ENCODE measurements around the gene ATL3. TPM values are rescaled to one million over a fixed set of nuclear protein-coding genes. Genes with fewer than 3 reads are reported as not detected.
"Not testable (repeated sequence)": the region's sequence is repeated elsewhere in the genome, so short reads cannot be mapped to it uniquely, and the experiment has no call there.

Gene ATL3
- total RNA-seq, 5 donors from 2014 or later (not counting 1 experiment from before 2014, with no cell fraction given) = 27.4 to 43.7 (median 37.6) TPM

DNA sequence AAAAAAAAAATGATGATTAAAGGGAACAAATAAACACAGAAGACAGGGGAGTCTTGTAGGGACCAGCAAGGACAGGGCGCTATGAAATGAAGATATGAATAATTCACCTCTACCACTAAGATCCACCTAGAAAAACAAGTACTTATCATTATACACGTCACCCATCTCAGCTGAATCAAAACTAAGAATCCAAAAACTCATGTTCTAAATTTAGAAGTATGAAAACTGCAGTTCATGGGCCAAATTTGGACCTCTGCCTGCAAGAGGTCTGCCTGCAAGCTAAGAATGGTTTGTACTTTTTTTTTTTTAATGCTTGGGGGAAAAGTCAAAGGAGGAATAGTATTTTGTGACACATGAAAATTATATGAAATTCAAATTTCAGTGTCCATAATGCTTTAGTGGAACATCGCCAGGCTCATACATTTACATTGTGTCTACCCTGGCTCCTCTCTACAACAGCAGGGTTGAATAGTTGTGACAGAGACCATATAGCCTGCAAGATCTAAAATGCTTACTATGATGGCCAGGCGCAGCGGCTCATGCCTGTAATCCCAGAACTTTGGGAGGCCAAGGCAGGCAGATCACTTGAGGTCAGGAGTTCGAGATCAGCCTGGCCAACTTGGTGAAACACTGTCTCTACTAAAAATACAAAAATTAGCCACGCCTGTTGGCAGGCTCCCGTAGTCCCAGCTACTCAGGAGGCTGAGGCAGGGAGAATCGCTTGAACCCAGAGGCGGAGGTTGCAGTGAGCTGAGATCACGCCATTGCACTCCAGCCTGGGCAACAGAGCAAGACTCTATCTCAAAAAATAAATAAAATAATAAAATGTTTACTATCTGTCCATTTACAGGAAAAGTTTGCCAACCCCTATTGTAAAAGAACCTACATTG is 68.6 kb downstream of the ATL3 start:
- WGBS (ENCODE audit: insufficient coverage) = 90% methylated on average over 3 of the region's 11 CpGs
- CTCF ChIA-PET = interaction anchor here in 1 of 2 donors (0.6 kb wide), 2 partner anchors 19 to 36 kb away, joined by 3 to 4 read pairs; no protein-coding TSS in a partner anchor
- H3K9me3 ChIP-seq; H3K36me3 ChIP-seq (ENCODE audit: control insufficient read depth in 2 of 2, extremely low read depth in 1 of 2, insufficient read depth in 1 of 2, low read length in 1 of 2); H3K27ac ChIP-seq (ENCODE audit: low read length); H3K27me3 ChIP-seq (replicated peaks in 1 of 2; ENCODE audit: control insufficient read depth in 2 of 2, extremely low read depth in 1 of 2, insufficient read depth in 2 of 2, low read length in 1 of 2); H3K27ac Mint-ChIP-seq; H3K4me3 Mint-ChIP-seq; DNase-seq; H3K4me3 ChIP-seq (ENCODE audit: control insufficient read depth in 1 of 2, extremely low read depth in 1 of 2, low read length in 1 of 2); H3K27me3 Mint-ChIP-seq; H3K36me3 Mint-ChIP-seq; H3K4me1 ChIP-seq (ENCODE audit: control insufficient read depth in 1 of 2, extremely low read depth in 1 of 2, insufficient read depth in 2 of 2, low read length in 2 of 2); H3K9me3 Mint-ChIP-seq; H3K4me1 Mint-ChIP-seq; ATAC-seq (replicated peaks in 1 of 4): not testable (repeated sequence)
- POLR2A ChIA-PET = interaction anchor here in 1 of 2 donors (0.7 kb wide), 1 partner anchor 59 kb away, joined by 7 read pairs; no protein-coding TSS in a partner anchor

DNA sequence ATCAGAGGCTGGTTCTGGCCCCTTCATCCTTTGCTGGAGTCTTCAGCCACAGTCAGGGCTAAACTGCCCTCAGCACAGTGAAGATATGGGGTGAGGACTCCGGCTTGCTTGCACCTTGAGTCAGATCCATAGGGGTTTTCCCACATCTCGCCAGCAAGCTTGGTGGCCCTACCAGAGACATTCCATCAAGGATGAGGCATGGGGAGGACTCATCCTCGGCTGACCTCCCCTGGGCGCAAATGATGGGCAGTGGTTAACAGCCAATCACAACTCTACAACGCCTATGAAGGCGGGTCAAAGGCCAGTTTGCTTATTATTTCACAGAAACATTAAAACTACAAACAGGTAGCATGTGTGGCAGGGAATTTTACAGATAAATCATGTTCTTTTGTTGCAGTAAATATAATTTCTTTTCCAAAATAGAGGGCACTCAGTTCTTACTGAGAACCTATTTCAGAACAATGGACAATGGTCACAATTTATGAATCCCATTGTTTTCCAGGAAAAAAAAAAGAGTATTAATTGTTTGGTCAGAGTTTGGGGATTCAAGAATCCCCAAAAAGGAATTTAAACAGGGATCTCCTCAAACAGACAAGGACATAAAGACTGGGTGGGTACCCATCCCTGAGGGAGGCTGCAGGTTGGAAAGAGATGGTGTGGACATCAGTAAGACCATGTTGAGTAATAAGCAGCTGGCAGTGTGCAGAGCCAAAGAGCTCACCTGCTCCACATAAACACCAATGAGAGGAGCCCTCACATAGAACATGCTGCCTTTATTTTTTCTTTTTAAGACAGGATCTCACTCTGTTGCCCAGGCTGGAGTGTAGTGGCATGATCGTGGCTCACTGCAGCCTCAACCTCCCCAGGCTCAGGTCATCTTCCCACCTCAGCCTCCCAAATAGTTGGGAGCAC is 71.7 kb downstream of the ATL3 start:
- Mint-ChIP-seq H3K4me3 (no peak overlapping the region), H3K9me3 (no peaks in the 10 kb centered on the region), H3K27me3 (no peaks in the 10 kb centered on the region), H3K27ac (no peak overlapping the region), H3K4me1 (peaks cover 0 to 7% (median 2%) of the 10 kb centered on the region in 3 donors), H3K36me3 (no peaks in the 10 kb centered on the region)
- Histone ChIP-seq H3K9me3 (no peaks in the 10 kb centered on the region), H3K4me3 (ENCODE audit: control insufficient read depth in 1 of 2, extremely low read depth in 1 of 2, low read length in 1 of 2) (no peak overlapping the region), H3K27me3 (replicated peaks in 1 of 2; ENCODE audit: control insufficient read depth in 2 of 2, extremely low read depth in 1 of 2, insufficient read depth in 2 of 2, low read length in 1 of 2) (no peaks in the 10 kb centered on the region), H3K4me1 (ENCODE audit: control insufficient read depth in 1 of 2, extremely low read depth in 1 of 2, insufficient read depth in 2 of 2, low read length in 2 of 2) (no peaks in the 10 kb centered on the region), H3K27ac (ENCODE audit: low read length) (no peak overlapping the region), H3K36me3 (ENCODE audit: control insufficient read depth in 2 of 2, extremely low read depth in 1 of 2, insufficient read depth in 1 of 2, low read length in 1 of 2) (no peaks in the 10 kb centered on the region)
- ATAC-seq (replicated peaks in 1 of 4) (no peak), DNase-seq (no peak)
- 89% methylated on average over 5 of the region's 7 CpGs for WGBS (ENCODE audit: insufficient coverage)
- POLR2A ChIA-PET = no interaction called here
- CTCF ChIA-PET = no interaction called here

DNA sequence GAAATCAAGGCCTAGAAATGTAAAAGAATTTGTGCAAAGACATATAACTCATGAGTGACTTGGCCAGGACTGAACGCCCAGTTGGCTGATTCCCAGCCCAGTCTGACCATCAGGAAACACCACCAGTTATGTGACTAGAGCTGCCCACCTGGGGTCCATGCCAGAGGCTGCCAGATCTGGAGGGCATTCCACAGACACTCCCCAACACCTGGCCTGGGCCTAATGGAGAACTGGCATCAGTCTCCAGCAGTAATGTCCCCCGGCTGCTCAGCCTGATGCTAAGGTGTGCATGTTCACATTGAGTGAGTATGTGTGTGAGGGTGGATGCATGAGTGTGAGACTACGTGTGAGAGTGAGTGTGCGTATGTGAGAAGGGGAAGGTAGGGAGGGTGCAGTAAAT is 72.6 kb downstream of the ATL3 start:
- WGBS (ENCODE audit: insufficient coverage) = 84% methylated on average over 4 of the region's 4 CpGs
- Mint-ChIP-seq H3K9me3 (no peaks in the 10 kb centered on the region), H3K27me3 (no peaks in the 10 kb centered on the region), H3K27ac (no peak overlapping the region), H3K4me1 (peaks cover 0 to 7% (median 2%) of the 10 kb centered on the region in 3 donors), H3K4me3 (no peak overlapping the region), H3K36me3 (peaks cover 6% of the 10 kb centered on the region)
- CTCF ChIA-PET = no interaction called here
- H3K27ac ChIP-seq (ENCODE audit: low read length) = no peak overlapping the region
- no peaks in the 10 kb centered on the region for H3K27me3 ChIP-seq (replicated peaks in 1 of 2; ENCODE audit: control insufficient read depth in 2 of 2, extremely low read depth in 1 of 2, insufficient read depth in 2 of 2, low read length in 1 of 2)
- DNase-seq (no peak), ATAC-seq (replicated peaks in 1 of 4) (no peak)
- no peak overlapping the region for H3K4me3 ChIP-seq (ENCODE audit: control insufficient read depth in 1 of 2, extremely low read depth in 1 of 2, low read length in 1 of 2)
- POLR2A ChIA-PET = no interaction called here
- no peaks in the 10 kb centered on the region for H3K9me3 ChIP-seq
- H3K4me1 ChIP-seq (ENCODE audit: control insufficient read depth in 1 of 2, extremely low read depth in 1 of 2, insufficient read depth in 2 of 2, low read length in 2 of 2) = no peaks in the 10 kb centered on the region
- no peaks in the 10 kb centered on the region for H3K36me3 ChIP-seq (ENCODE audit: control insufficient read depth in 2 of 2, extremely low read depth in 1 of 2, insufficient read depth in 1 of 2, low read length in 1 of 2)

GRCh38 chr11:63595296-63595695 is 75.9 kb downstream of the ATL3 start:
- 83% methylated on average over 2 of the region's 4 CpGs for WGBS (ENCODE audit: insufficient coverage)
- Histone ChIP-seq H3K36me3 (ENCODE audit: control insufficient read depth in 2 of 2, extremely low read depth in 1 of 2, insufficient read depth in 1 of 2, low read length in 1 of 2) (no peaks in the 10 kb centered on the region), H3K9me3 (no peaks in the 10 kb centered on the region), H3K27ac (ENCODE audit: low read length) (no peak overlapping the region), H3K4me1 (ENCODE audit: control insufficient read depth in 1 of 2, extremely low read depth in 1 of 2, insufficient read depth in 2 of 2, low read length in 2 of 2) (no peaks in the 10 kb centered on the region), H3K4me3 (ENCODE audit: control insufficient read depth in 1 of 2, extremely low read depth in 1 of 2, low read length in 1 of 2) (no peak overlapping the region), H3K27me3 (replicated peaks in 1 of 2; ENCODE audit: control insufficient read depth in 2 of 2, extremely low read depth in 1 of 2, insufficient read depth in 2 of 2, low read length in 1 of 2) (no peaks in the 10 kb centered on the region)
- CTCF ChIA-PET = no interaction called here
- H3K27me3 Mint-ChIP-seq = no peaks in the 10 kb centered on the region
- peaks cover 14% of the 10 kb centered on the region for H3K36me3 Mint-ChIP-seq
- no peaks in the 10 kb centered on the region for H3K9me3 Mint-ChIP-seq
- no peak overlapping the region for H3K4me3 Mint-ChIP-seq
- no peak overlapping the region for H3K27ac Mint-ChIP-seq
- POLR2A ChIA-PET = no interaction called here
- peaks cover 0 to 15% (median 0%) of the 10 kb centered on the region in 3 donors for H3K4me1 Mint-ChIP-seq
- DNase-seq = no peak
- no peak for ATAC-seq (replicated peaks in 1 of 4)

- H3K27ac Mint-ChIP-seq = no peak overlapping the region
- H3K4me1 Mint-ChIP-seq = peaks cover 0 to 8% (median 0%) of the 10 kb centered on the region in 3 donors
- ChIA-PET POLR2A (no interaction called here), CTCF (interaction anchor here in 1 of 2 donors (0.5 kb wide), 1 partner anchor 69 kb away, joined by 7 read pairs; no protein-coding TSS in a partner anchor)
- no peaks in the 10 kb centered on the region for H3K4me1 ChIP-seq (ENCODE audit: control insufficient read depth in 1 of 2, extremely low read depth in 1 of 2, insufficient read depth in 2 of 2, low read length in 2 of 2)
- ATAC-seq (replicated peaks in 1 of 4) (no peak), DNase-seq (no peak)
- no peaks in the 10 kb centered on the region for H3K27me3 ChIP-seq (replicated peaks in 1 of 2; ENCODE audit: control insufficient read depth in 2 of 2, extremely low read depth in 1 of 2, insufficient read depth in 2 of 2, low read length in 1 of 2)
- 66% methylated on average over 2 of the region's 4 CpGs for WGBS (ENCODE audit: insufficient coverage)
- peaks cover 23% of the 10 kb centered on the region for H3K36me3 Mint-ChIP-seq
- no peak overlapping the region for H3K4me3 Mint-ChIP-seq
- no peaks in the 10 kb centered on the region for H3K9me3 ChIP-seq
- H3K9me3 Mint-ChIP-seq = no peaks in the 10 kb centered on the region
- H3K27ac ChIP-seq (ENCODE audit: low read length) = no peak overlapping the region
- no peaks in the 10 kb centered on the region for H3K27me3 Mint-ChIP-seq
- no peak overlapping the region for H3K4me3 ChIP-seq (ENCODE audit: control insufficient read depth in 1 of 2, extremely low read depth in 1 of 2, low read length in 1 of 2)
- H3K36me3 ChIP-seq (ENCODE audit: control insufficient read depth in 2 of 2, extremely low read depth in 1 of 2, insufficient read depth in 1 of 2, low read length in 1 of 2) = no peaks in the 10 kb centered on the region
Measured at GRCh38 chr11:63592975-63593395, 78.2 kb downstream of the ATL3 start.

DNA sequence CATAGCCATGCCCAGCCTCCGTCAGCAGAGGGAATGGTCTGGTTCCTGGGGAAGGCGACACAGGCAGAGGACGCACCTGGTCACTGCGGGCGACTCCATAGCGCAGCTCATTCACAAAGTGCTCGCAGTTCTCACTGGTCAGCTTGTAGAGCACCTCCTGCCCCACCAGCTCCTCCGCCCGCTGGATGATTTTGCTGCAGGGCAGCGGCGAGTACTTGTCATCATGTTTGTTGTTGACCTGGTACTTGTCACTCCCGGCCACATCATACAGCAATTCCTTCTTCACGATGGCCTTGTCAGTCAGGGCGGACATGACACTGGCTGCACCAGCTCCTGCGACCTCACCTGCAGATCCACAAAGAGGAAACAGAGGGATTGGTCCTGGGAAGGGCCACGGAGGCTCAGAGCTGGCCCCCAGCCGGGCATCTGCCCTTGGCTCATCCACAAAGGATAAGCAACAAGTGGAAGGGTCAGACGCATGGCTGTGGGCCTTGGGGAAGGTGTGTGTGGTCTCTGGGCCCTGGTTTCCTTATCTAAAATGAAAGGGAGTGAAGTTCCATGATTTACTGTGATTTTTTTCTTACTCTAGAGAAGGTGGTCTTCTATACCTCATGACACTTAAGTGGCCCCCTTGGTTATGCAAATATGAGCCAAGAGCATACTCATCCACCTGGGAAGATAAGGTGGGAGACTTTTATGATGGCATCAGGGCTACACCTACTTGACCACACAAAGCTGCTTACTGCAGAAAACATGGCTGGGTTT is 81.0 kb downstream of the ATL3 start:
- Histone ChIP-seq H3K36me3 (ENCODE audit: control insufficient read depth in 2 of 2, extremely low read depth in 1 of 2, insufficient read depth in 1 of 2, low read length in 1 of 2) (no peaks in the 10 kb centered on the region), H3K9me3 (no peaks in the 10 kb centered on the region), H3K27me3 (replicated peaks in 1 of 2; ENCODE audit: control insufficient read depth in 2 of 2, extremely low read depth in 1 of 2, insufficient read depth in 2 of 2, low read length in 1 of 2) (no peaks in the 10 kb centered on the region), H3K4me1 (ENCODE audit: control insufficient read depth in 1 of 2, extremely low read depth in 1 of 2, insufficient read depth in 2 of 2, low read length in 2 of 2) (no peaks in the 10 kb centered on the region), H3K4me3 (ENCODE audit: control insufficient read depth in 1 of 2, extremely low read depth in 1 of 2, low read length in 1 of 2) (no peak overlapping the region), H3K27ac (ENCODE audit: low read length) (no peak overlapping the region)
- no peak overlapping the region for H3K4me3 Mint-ChIP-seq
- WGBS (ENCODE audit: insufficient coverage) = 94% methylated on average over 15 of the region's 18 CpGs
- peaks cover 0 to 3% (median 0%) of the 10 kb centered on the region in 3 donors for H3K9me3 Mint-ChIP-seq
- ChIA-PET CTCF (no interaction called here), POLR2A (no interaction called here)
- DNase-seq = no peak
- H3K27ac Mint-ChIP-seq = no peak overlapping the region
- peaks cover 0 to 8% (median 0%) of the 10 kb centered on the region in 3 donors for H3K4me1 Mint-ChIP-seq
- ATAC-seq (replicated peaks in 1 of 4) = no peak
- H3K27me3 Mint-ChIP-seq = no peaks in the 10 kb centered on the region
- H3K36me3 Mint-ChIP-seq = peaks cover 31% of the 10 kb centered on the region
